K562 (cell line): Measurements from ENCODE around the gene GCK. TPM values are rescaled to one million over a fixed set of nuclear protein-coding genes. Genes with fewer than 3 reads are reported as not detected.

ENCODE experiments used
- CREB1 ChIP-seq, 2 experiments: sonication (generic) in 1 of 2; formaldehyde crosslinking in 1 of 2; IDR thresholded peaks; 2 replicates each; pipeline versions ENCODE4 v1.6.1 to v1.8.0; 2012 to 2022; ENCODE audit warnings: inconsistent platforms in 1 of 2, mild to moderate bottlenecking in 1 of 2, missing genetic modification reagents in 1 of 2, moderate library complexity in 1 of 2
- ETV1 ChIP-seq: fragments of 450-650 bp; conservative IDR thresholded peaks from 2 replicates; pipeline ENCODE4 v1.6.1; 2016; ENCODE audit warnings: missing genetic modification characterization, control low read depth, low read depth, missing compliant biosample characterization
- EWSR1 ChIP-seq: fragments of 450-650 bp; IDR thresholded peaks from 2 replicates; pipeline ENCODE4 v1.6.1; 2018; ENCODE audit warnings: borderline replicate concordance, mild to moderate bottlenecking, low read depth, moderate library complexity; ENCODE audit not compliant: partially characterized antibody
- FOXP1 ChIP-seq: sonication (generic); formaldehyde crosslinking; IDR thresholded peaks from 2 replicates; pipeline ENCODE4 v1.8.0; 2022; ENCODE audit warnings: mild to moderate bottlenecking, missing genetic modification reagents
- MAFF ChIP-seq: IDR thresholded peaks from 2 replicates; pipeline ENCODE4 v1.6.1; 2012; ENCODE audit warnings: low read length, improper control_type of control experiment
- MEIS2 ChIP-seq: fragments of 450-650 bp; IDR thresholded peaks from 2 replicates; pipeline ENCODE4 v1.6.1; 2014; ENCODE audit warnings: mild to moderate bottlenecking; ENCODE audit not compliant: partially characterized antibody
- POLR2AphosphoS2 ChIP-seq: IDR thresholded peaks from 2 replicates; pipeline ENCODE4 v1.6.1; 2012; ENCODE audit warnings: low read length, improper control_type of control experiment
- SMC3 ChIP-seq: conservative IDR thresholded peaks from 2 replicates; pipeline ENCODE4 v1.6.1; 2011; ENCODE audit warnings: low read depth, low read length, improper control_type of control experiment; ENCODE audit not compliant: insufficient read depth
- TGIF2 ChIP-seq: sonication (generic); formaldehyde crosslinking; IDR thresholded peaks from 2 replicates; pipeline ENCODE4 v1.8.1; 2022; ENCODE audit warnings: mild to moderate bottlenecking, missing genetic modification reagents, moderate library complexity
- ZFP91 ChIP-seq: sonication (generic); formaldehyde crosslinking; IDR thresholded peaks from 2 replicates; pipeline ENCODE4 v1.8.0; 2022; ENCODE audit warnings: mild to moderate bottlenecking, missing genetic modification reagents
- ZFX ChIP-seq: sonication (generic); formaldehyde crosslinking; IDR thresholded peaks from 2 replicates; pipeline ENCODE4 v1.8.0; 2022; ENCODE audit warnings: mild to moderate bottlenecking, missing genetic modification reagents, moderate library complexity
- ZNF184 ChIP-seq: sonication (generic); formaldehyde crosslinking; IDR thresholded peaks from 2 replicates; pipeline ENCODE4 v1.5.0; 2020; ENCODE audit warnings: missing genetic modification reagents
- ZNF263 ChIP-seq: sonication (generic); formaldehyde crosslinking; IDR thresholded peaks from 2 replicates; pipeline ENCODE4 v1.8.0; 2022; ENCODE audit warnings: mild to moderate bottlenecking, missing genetic modification reagents, borderline replicate concordance
- polyA plus RNA-seq, 8 experiments: library from polyadenylated mRNA; depleted of rRNA in 4 of 8; stranded (reverse) in 5 of 8; unstranded in 3 of 8; fragments of >200 nt; fragmentation: Nextera tagmentation in 2 of 8; fragmentation: Illumina TruSeq in 1 of 8; extraction: Ambion mirVana in 2 of 8; extraction: Trizol in 1 of 8; gene quantifications; 2 replicates each; pipeline versions ENCODE4 v1.2.1 to v1.2.3, GENCODE V29; 2011 to 2014; ENCODE audit warnings: inconsistent platforms in 1 of 8, missing spikeins in 1 of 8
- total RNA-seq, 7 experiments: library from RNA; depleted of rRNA in 6 of 7; stranded (reverse); fragments of >200 nt in 6 of 7; fragmentation: Illumina TruSeq in 2 of 7; extraction: Trizol in 2 of 7; gene quantifications; 2 replicates each; pipeline versions ENCODE4 v1.2.1 to v1.2.3, GENCODE V29; 2011 to 2021; ENCODE audit warnings: low replicate concordance in 1 of 7
- TF ChIP-seq, protein P1 (sequence below): sonication (generic); formaldehyde crosslinking; IDR thresholded peaks from 2 replicates; pipeline ENCODE4 v1.9.0; 2022; ENCODE audit warnings: mild to moderate bottlenecking, missing genetic modification reagents
- TF ChIP-seq, protein P2 (sequence below): sonication (generic); formaldehyde crosslinking; IDR thresholded peaks from 2 replicates; pipeline ENCODE4 v1.8.0; 2022; ENCODE audit warnings: mild to moderate bottlenecking, missing genetic modification reagents
- TF ChIP-seq, protein P3 (sequence below), 2 experiments: IDR thresholded peaks; 2 replicates each; pipeline ENCODE4 v1.6.1; 2011; ENCODE audit warnings: borderline replicate concordance in 1 of 2, control low read depth in 1 of 2, low read depth in 1 of 2, low read length in 1 of 2, mild to moderate bottlenecking in 1 of 2, mixed read lengths in 1 of 2, moderate library complexity in 1 of 2; ENCODE audit not compliant: insufficient read depth in 1 of 2, insufficient read length in 1 of 2, poor library complexity in 1 of 2, severe bottlenecking in 1 of 2; ENCODE audit errors: extremely low read depth in 1 of 2
- TF ChIP-seq, protein P4 (sequence below): sonication (generic); formaldehyde crosslinking; IDR thresholded peaks from 2 replicates; pipeline ENCODE4 v1.8.0; 2023; ENCODE audit warnings: mild to moderate bottlenecking, missing genetic modification reagents

The GCK gene
- total and polyA plus RNA-seq, 9 of the 15 experiments (the other 6 are each of a cell fraction or from before 2014, with no cell fraction given), result 0.11 to 0.55 (median 0.16) TPM; not detected in 3

GRCh38 chr7:44221231-44221791 is 32.1 kb upstream of the GCK start (continued):
- TF ChIP-seq, protein P1, sequence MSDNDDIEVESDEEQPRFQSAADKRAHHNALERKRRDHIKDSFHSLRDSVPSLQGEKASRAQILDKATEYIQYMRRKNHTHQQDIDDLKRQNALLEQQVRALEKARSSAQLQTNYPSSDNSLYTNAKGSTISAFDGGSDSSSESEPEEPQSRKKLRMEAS (CRISPR knock-in tag), result peak; percentile 99
- no peak for TF ChIP-seq MAFF
- peak; percentile 15; the same call in 1 of the 2 replicates for TF ChIP-seq ZNF263 (CRISPR knock-in tag)
- 0 out of 2 replicates have a peak, but pooled peaks have one; percentile 27 for TF ChIP-seq TGIF2 (CRISPR knock-in tag)
- TF ChIP-seq, protein P2, sequence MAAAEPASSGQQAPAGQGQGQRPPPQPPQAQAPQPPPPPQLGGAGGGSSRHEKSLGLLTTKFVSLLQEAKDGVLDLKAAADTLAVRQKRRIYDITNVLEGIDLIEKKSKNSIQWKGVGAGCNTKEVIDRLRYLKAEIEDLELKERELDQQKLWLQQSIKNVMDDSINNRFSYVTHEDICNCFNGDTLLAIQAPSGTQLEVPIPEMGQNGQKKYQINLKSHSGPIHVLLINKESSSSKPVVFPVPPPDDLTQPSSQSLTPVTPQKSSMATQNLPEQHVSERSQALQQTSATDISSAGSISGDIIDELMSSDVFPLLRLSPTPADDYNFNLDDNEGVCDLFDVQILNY (CRISPR knock-in tag), result 0 out of 2 replicates have a peak, but pooled peaks have one; percentile 70
- no peak for TF ChIP-seq MEIS2
- TF ChIP-seq, protein P3, sequence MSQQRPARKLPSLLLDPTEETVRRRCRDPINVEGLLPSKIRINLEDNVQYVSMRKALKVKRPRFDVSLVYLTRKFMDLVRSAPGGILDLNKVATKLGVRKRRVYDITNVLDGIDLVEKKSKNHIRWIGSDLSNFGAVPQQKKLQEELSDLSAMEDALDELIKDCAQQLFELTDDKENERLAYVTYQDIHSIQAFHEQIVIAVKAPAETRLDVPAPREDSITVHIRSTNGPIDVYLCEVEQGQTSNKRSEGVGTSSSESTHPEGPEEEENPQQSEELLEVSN (IDR thresholded peaks at IDR 0.05; ENCODE audit: borderline replicate concordance in 1 of 2, extremely low read depth in 1 of 2, insufficient read depth in 1 of 2, insufficient read length in 1 of 2, low read depth in 1 of 2, low read length in 1 of 2, poor library complexity in 1 of 2, severe bottlenecking in 1 of 2), result peak; percentile 91 to 96
- 0 out of 2 replicates have a peak, but pooled peaks have one; percentile 48 for TF ChIP-seq ZFP91 (CRISPR knock-in tag)
- no peak for TF ChIP-seq ZNF184 (CRISPR knock-in tag)
- TF ChIP-seq ETV1, result peak; percentile 34; the same call in 1 of the 2 replicates
- TF ChIP-seq EWSR1, result no peak
- no peak for TF ChIP-seq POLR2AphosphoS2
- TF ChIP-seq, protein P4, sequence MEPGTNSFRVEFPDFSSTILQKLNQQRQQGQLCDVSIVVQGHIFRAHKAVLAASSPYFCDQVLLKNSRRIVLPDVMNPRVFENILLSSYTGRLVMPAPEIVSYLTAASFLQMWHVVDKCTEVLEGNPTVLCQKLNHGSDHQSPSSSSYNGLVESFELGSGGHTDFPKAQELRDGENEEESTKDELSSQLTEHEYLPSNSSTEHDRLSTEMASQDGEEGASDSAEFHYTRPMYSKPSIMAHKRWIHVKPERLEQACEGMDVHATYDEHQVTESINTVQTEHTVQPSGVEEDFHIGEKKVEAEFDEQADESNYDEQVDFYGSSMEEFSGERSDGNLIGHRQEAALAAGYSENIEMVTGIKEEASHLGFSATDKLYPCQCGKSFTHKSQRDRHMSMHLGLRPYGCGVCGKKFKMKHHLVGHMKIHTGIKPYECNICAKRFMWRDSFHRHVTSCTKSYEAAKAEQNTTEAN (CRISPR knock-in tag), result no peak
- TF ChIP-seq CREB1 (IDR thresholded peaks at IDR 0.05), result no peak
- peak; percentile 71 for TF ChIP-seq CREB1 (CRISPR knock-in tag; IDR thresholded peaks at IDR 0.05)
- TF ChIP-seq SMC3, result no peak
- peak; percentile 95 for TF ChIP-seq FOXP1 (CRISPR knock-in tag)
- peak; percentile 68 for TF ChIP-seq ZFX (CRISPR knock-in tag)
